GM12872 (cell line): ENCODE measurements around the gene NHLH2.

Experiments used
- TF ChIP-seq, protein P1 (sequence below): IDR thresholded peaks from 3 replicates; pipeline ENCODE4 v1.5.1; 2011; ENCODE audit warnings: low read depth, mild to moderate bottlenecking, low read length, moderate library complexity; ENCODE audit not compliant: insufficient read depth

NHLH2 gene

DNA sequence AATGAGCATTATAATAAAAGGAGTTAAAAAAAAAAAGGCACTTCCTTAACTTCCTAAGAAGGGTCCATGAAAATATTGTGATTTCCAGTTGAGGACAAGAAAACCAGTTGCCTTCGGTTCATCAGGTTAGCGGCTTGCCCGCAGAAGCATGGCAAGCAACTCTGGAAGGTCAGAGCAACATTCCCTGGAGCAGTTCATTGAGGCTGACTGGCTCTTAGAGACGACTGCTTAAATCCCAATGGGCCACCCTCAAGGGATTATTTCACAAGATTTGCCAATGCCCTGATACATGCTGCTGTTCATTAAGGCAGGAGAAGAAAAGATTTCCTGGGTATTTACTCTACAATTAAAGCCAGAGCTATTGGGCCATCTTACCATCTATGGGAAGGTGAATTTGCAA, 43.4 kb downstream of the NHLH2 start:
- TF ChIP-seq, protein P1, sequence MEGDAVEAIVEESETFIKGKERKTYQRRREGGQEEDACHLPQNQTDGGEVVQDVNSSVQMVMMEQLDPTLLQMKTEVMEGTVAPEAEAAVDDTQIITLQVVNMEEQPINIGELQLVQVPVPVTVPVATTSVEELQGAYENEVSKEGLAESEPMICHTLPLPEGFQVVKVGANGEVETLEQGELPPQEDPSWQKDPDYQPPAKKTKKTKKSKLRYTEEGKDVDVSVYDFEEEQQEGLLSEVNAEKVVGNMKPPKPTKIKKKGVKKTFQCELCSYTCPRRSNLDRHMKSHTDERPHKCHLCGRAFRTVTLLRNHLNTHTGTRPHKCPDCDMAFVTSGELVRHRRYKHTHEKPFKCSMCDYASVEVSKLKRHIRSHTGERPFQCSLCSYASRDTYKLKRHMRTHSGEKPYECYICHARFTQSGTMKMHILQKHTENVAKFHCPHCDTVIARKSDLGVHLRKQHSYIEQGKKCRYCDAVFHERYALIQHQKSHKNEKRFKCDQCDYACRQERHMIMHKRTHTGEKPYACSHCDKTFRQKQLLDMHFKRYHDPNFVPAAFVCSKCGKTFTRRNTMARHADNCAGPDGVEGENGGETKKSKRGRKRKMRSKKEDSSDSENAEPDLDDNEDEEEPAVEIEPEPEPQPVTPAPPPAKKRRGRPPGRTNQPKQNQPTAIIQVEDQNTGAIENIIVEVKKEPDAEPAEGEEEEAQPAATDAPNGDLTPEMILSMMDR, result no peak

DNA sequence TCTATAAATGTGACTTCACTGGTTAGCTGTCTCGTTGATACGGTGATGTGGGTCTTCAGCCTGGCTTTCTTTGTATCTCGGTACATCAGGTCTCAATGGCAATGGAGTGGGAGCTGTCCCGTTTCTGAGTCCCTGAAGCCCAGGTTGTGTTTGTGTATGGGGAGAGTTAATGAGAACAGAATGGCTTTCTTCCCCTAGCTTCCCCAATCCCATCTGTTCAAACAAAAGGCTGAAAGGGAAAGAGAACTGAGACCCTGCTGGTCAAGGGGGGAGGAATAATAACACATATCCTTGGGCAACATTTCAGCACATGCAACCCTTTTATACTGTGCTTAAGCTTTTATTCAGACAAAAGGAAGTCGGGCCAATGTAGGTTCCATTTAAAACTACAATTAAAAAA, 44.0 kb downstream of the NHLH2 start:
- TF ChIP-seq, protein P1, result no peak

DNA sequence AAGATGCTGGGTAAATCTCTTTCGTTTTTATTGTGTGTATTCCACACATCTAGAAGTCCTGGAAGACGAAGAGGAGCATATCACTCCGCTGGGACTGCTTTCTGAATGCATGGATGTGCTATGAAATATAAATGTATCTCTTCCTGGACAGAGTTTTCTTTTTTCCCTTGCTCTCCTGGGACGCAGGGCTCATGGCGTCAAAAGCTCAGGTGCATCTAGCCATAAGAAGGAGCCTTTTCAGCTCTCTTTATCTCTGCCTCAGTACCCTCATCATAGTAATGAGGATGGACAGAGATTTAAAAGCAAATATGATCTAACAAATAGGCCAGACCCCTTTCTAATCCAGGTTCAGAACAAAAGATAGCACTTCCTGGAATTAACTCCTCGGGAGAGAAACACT, 44.9 kb downstream of the NHLH2 start:
- TF ChIP-seq, protein P1, result no peak

DNA sequence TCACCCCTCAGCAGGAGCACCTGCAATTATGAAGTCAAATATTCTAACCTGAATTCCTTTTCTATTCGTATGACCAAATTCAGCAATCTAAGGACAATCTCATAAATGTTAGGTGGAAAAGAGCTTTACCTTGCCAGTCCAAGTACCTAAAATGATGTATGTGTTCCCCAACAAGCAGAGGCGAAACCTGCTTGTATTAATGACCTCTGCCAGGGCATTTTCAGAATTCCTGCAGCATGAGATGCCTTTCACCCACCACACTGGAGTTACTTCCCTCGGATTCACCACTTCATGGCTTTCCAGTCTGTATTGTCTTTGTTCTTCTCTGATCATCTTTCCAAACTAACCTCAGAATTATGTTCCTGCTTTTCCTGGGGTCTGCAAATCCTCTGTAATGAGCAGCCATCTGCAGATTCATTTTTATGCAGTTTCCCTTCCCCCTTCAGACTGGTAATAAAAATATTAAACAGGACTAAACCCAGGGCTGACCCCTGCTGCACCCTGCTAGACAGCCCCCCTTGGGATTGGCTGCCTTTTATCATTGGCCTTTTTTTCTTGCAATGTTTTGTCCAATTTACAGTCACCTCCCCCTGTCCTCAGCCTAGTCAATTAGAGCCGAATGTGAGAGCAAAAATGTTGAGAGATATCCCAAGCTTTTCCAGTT, 45.8 kb downstream of the NHLH2 start:
- TF ChIP-seq, protein P1, result no peak

DNA sequence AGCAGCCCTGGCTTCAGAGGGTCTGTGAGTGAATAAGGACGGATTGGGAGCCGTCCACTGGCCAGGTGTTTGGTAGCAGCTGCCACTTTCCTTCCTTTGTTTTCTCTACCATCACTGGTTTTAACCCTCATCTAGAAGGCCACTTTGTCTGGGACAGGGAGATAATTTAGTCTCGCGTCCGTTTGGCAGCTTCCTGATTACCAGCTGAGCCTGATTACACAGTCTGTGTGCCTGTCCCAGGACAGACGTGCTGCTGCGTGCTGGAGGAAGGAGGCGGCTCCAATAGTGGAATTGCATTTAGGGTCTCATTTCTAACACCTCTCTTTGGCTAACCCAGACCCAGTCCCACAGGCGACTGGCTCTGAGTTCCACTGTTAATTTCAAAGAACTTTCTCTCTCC, 47.8 kb downstream of the NHLH2 start:
- TF ChIP-seq, protein P1, result no peak

DNA sequence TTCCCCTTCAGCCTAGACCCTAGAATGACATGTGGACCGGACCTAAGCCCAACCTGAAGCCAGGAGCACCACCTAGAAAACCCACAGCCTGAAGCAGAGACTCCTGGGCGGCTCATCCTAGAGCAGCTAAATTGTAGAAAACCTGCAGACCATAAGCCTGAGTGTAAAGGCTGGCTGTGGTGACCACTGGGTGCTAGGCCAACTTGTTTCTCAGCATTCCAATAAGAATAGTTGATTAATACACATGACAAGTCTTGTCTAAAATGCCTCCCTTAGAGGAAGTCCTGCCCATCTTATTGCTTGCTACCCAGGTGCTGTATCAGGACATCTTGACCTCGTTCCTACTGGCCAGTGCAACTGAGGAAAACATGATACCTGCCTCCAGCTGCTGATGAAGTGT, 49.1 kb downstream of the NHLH2 start:
- TF ChIP-seq, protein P1, result no peak

DNA sequence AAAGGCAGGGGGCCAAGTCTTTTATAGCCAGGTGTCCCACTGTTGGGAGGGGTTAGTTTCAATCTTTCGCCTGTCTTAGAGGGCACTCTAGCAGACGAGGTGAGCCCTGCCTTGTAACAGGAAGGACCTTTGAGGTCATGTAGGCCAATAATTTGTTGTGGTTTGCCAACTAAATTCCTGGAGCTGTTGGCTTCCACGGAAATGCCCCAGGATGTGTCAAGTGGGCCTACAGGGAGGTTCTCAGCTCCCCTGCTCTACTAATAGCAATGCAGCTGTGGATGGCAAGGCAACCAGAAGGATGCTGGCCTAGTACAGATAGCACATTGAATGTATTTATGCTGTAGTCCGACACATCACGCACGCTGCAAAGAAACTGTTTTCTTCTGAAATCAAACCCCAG, 50.1 kb downstream of the NHLH2 start:
- TF ChIP-seq, protein P1, result no peak

DNA sequence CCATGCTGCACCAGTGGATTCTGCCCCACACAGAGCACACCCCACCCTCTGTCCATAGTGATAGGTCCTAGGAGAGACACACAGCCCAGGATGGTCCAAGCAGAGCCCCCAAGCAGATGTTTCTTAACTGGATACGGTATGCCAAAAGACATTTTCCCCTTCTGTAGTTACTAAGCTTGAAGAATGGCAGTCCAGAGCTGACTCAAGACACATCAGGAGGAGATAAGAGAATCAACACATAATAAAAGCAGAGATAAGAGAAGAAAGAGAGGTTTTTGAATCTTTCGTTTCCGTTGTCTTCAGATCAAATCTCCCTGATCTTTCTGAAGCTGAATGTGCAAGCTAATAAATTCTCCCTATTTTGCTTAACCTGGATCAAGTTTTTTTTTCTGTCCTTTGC, 50.6 kb downstream of the NHLH2 start:
- TF ChIP-seq, protein P1, result no peak
